ENCODE measurements around the gene BARHL1. TPM values are rescaled to one million over a fixed set of nuclear protein-coding genes. Genes with fewer than 3 reads are reported as not detected.

The BARHL1 gene
- total RNA-seq, 2 experiments from 2014 or later = not detected

DNA sequence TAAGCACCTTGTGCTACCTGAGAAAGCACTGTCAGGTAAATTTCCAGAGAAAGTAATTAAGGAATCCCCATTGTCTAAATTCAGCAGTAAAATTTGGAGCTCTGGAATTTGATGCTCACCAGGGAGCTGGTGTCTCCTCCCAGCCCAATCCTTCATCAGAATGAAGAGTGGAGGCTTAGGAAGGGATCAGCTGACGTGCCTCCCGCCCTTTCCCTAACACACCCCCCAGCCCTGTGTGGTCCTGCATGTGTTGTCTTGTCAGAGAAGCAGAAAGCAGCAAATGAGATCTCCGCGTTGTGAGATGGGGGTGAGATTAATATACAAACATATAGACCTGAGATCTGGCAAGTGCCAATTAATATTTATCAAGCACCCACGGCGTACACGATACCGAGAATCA lies 26.9 kb upstream of the BARHL1 start:
- Histone ChIP-seq H3K36me3 (ENCODE audit: insufficient read depth, low read length) (no peaks in the 10 kb centered on the region), H3K4me1 (ENCODE audit: insufficient read depth, low read length, poor library complexity, severe bottlenecking) (no peaks in the 10 kb centered on the region), H3K4me3 (ENCODE audit: low read depth, low read length, poor library complexity, severe bottlenecking) (no peak overlapping the region), H3K9me3 (ENCODE audit: low read length) (no peaks in the 10 kb centered on the region), H3K27ac (ENCODE audit: low read depth, low read length, poor library complexity, severe bottlenecking) (no peak overlapping the region), H4K20me1 (ENCODE audit: insufficient read depth, low read length) (no peaks in the 10 kb centered on the region), H3K4me2 (ENCODE audit: low read length) (no peak overlapping the region), H3K9me2 (ENCODE audit: insufficient read depth, low read length) (no peaks in the 10 kb centered on the region), H2AFZ (ENCODE audit: low read length) (no peak overlapping the region), H3K79me2 (ENCODE audit: insufficient read depth, low read depth, low read length) (no peaks in the 10 kb centered on the region)
- CTCF ChIA-PET (ENCODE audit: unreplicated experiment) = no interaction called here
- intact Hi-C loops (cut with micrococcal nuclease; ENCODE audit: unreplicated experiment) = no loop called here
- POLR2A ChIA-PET = no interaction called here
- BruUV-seq (replicated peaks) = no TSS peak
- DNase-seq (ENCODE audit: low spot score) = no peak
- TF ChIP-seq EZH2phosphoT487 (IDR thresholded peaks at IDR 0.05; ENCODE audit: borderline replicate concordance, low read depth, low read length) = no peak
- TF ChIP-seq, protein P1, sequence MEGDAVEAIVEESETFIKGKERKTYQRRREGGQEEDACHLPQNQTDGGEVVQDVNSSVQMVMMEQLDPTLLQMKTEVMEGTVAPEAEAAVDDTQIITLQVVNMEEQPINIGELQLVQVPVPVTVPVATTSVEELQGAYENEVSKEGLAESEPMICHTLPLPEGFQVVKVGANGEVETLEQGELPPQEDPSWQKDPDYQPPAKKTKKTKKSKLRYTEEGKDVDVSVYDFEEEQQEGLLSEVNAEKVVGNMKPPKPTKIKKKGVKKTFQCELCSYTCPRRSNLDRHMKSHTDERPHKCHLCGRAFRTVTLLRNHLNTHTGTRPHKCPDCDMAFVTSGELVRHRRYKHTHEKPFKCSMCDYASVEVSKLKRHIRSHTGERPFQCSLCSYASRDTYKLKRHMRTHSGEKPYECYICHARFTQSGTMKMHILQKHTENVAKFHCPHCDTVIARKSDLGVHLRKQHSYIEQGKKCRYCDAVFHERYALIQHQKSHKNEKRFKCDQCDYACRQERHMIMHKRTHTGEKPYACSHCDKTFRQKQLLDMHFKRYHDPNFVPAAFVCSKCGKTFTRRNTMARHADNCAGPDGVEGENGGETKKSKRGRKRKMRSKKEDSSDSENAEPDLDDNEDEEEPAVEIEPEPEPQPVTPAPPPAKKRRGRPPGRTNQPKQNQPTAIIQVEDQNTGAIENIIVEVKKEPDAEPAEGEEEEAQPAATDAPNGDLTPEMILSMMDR (conservative IDR thresholded peaks at IDR 0.05; ENCODE audit: low read length) = no peak

DNA sequence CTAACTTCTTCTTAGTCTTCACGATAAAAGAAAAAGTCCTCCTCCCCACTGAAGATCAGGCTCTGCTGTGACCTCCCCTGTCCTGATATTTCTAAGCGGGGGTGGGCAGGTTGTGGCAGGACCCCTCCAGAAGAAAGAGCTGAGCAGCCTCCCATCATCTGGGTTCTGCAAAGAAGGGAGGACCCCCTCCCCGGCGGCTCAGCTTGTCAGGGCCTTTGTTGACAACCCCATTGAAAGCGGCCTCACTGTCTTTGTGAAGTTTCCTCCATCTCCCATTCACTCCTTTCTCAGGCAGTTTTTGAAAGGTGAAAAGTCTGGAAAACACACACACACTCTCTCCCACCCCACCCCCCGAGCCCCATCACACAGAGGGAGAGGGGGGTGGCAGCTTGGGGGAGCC lies 26.2 kb upstream of the BARHL1 start:
- Histone ChIP-seq H3K36me3 (ENCODE audit: insufficient read depth, low read length) (no peaks in the 10 kb centered on the region), H3K9me2 (ENCODE audit: insufficient read depth, low read length) (no peaks in the 10 kb centered on the region), H3K79me2 (ENCODE audit: insufficient read depth, low read depth, low read length) (no peaks in the 10 kb centered on the region), H4K20me1 (ENCODE audit: insufficient read depth, low read length) (no peaks in the 10 kb centered on the region), H3K4me3 (ENCODE audit: low read depth, low read length, poor library complexity, severe bottlenecking) (no peak overlapping the region), H3K4me2 (ENCODE audit: low read length) (no peak overlapping the region), H3K27ac (ENCODE audit: low read depth, low read length, poor library complexity, severe bottlenecking) (no peak overlapping the region), H3K9me3 (ENCODE audit: low read length) (no peaks in the 10 kb centered on the region), H2AFZ (ENCODE audit: low read length) (no peak overlapping the region), H3K4me1 (ENCODE audit: insufficient read depth, low read length, poor library complexity, severe bottlenecking) (no peaks in the 10 kb centered on the region)
- BruUV-seq (replicated peaks) = no TSS peak
- TF ChIP-seq, protein P1 (conservative IDR thresholded peaks at IDR 0.05; ENCODE audit: low read length) = no peak
- TF ChIP-seq EZH2phosphoT487 (IDR thresholded peaks at IDR 0.05; ENCODE audit: borderline replicate concordance, low read depth, low read length) = no peak
- CTCF ChIA-PET (ENCODE audit: unreplicated experiment) = no interaction called here
- no peak for DNase-seq (ENCODE audit: low spot score)
- POLR2A ChIA-PET = no interaction called here
- intact Hi-C loops (cut with micrococcal nuclease; ENCODE audit: unreplicated experiment) = no loop called here

DNA sequence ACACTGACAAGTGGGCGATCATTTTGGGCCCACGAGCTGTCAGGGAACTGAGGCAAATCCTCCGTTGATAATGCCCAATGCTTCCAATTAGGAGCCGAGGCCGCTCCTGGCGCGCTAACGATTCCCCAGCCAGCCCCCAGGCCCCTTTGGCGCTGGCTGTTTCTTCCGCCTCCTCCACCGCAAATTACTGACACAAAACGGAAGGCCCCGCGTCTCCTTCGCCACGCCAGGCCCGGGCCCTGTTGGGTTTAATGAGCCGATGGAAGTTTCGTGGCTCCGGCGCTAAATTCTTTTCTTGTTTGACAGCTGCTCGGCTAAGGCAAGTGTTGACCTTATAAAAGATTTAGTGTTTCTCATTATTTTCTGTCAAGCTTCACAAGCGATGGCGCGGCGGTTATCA lies 25.7 kb upstream of the BARHL1 start:
- Histone ChIP-seq H3K4me1 (ENCODE audit: insufficient read depth, low read length, poor library complexity, severe bottlenecking) (no peaks in the 10 kb centered on the region), H4K20me1 (ENCODE audit: insufficient read depth, low read length) (no peaks in the 10 kb centered on the region), H3K4me3 (ENCODE audit: low read depth, low read length, poor library complexity, severe bottlenecking) (no peak overlapping the region), H3K27ac (ENCODE audit: low read depth, low read length, poor library complexity, severe bottlenecking) (no peak overlapping the region), H3K79me2 (ENCODE audit: insufficient read depth, low read depth, low read length) (no peaks in the 10 kb centered on the region), H3K9me3 (ENCODE audit: low read length) (no peaks in the 10 kb centered on the region), H3K9me2 (ENCODE audit: insufficient read depth, low read length) (no peaks in the 10 kb centered on the region), H3K36me3 (ENCODE audit: insufficient read depth, low read length) (no peaks in the 10 kb centered on the region), H3K4me2 (ENCODE audit: low read length) (no peak overlapping the region), H2AFZ (ENCODE audit: low read length) (no peak overlapping the region)
- no peak for DNase-seq (ENCODE audit: low spot score)
- no peak for TF ChIP-seq EZH2phosphoT487 (IDR thresholded peaks at IDR 0.05; ENCODE audit: borderline replicate concordance, low read depth, low read length)
- TF ChIP-seq, protein P1 (conservative IDR thresholded peaks at IDR 0.05; ENCODE audit: low read length) = no peak
- intact Hi-C loops (cut with micrococcal nuclease; ENCODE audit: unreplicated experiment) = no loop called here
- ChIA-PET POLR2A (no interaction called here), CTCF (ENCODE audit: unreplicated experiment) (no interaction called here)
- no TSS peak for BruUV-seq (replicated peaks)

Measured in OCI-LY7 (cell line).